GM20000 (cell line): Measurements from ENCODE around the gene GABBR2.

Source experiments
- DNase-seq: peaks from one replicate; pipeline ENCODE4 v3.0.0; 2012; ENCODE audit warnings: low spot score
- CTCF ChIP-seq: IDR thresholded peaks from 2 replicates; pipeline ENCODE4 v1.5.1; 2012; ENCODE audit warnings: mild to moderate bottlenecking, control low read depth; ENCODE audit errors: extremely low read depth, missing control alignments

Gene GABBR2

GRCh38 chr9:98678244-98678842 is 30.4 kb downstream of the GABBR2 start:
- TF ChIP-seq CTCF, result peak; percentile 29
- no peak for DNase-seq

GRCh38 chr9:98673681-98674080 is 35.1 kb downstream of the GABBR2 start:
- TF ChIP-seq CTCF, result no peak
- DNase-seq, result no peak

GRCh38 chr9:98667005-98667640 is 41.6 kb downstream of the GABBR2 start:
- DNase-seq, result no peak
- no peak for TF ChIP-seq CTCF

GRCh38 chr9:98665501-98665900 is 43.2 kb downstream of the GABBR2 start:
- DNase-seq, result no peak
- no peak for TF ChIP-seq CTCF

- no peak for TF ChIP-seq CTCF
- no peak for DNase-seq
Measured at GRCh38 chr9:98660541-98660940, 48.2 kb downstream of the GABBR2 start.

GRCh38 chr9:98658951-98659351 is 49.8 kb downstream of the GABBR2 start:
- DNase-seq, result no peak
- TF ChIP-seq CTCF, result no peak

- TF ChIP-seq CTCF, result no peak
- DNase-seq, result no peak
Measured at GRCh38 chr9:98657897-98658296, 50.8 kb downstream of the GABBR2 start.
